WTC11 (cell line): ENCODE results near the gene INHA.

ENCODE experiments used
- FOXP1 ChIP-seq: sonication (generic); formaldehyde crosslinking; IDR thresholded peaks from 2 replicates; pipeline ENCODE4 v1.8.0; 2022; ENCODE audit warnings: missing genetic modification reagents, mild to moderate bottlenecking, moderate library complexity, borderline replicate concordance
- GABPB1 ChIP-seq: sonication (generic); formaldehyde crosslinking; IDR thresholded peaks from 2 replicates; pipeline ENCODE4 v1.8.1; 2023; ENCODE audit warnings: mild to moderate bottlenecking, missing genetic modification reagents
- RELA ChIP-seq: sonication (generic); formaldehyde crosslinking; IDR thresholded peaks from 2 replicates; pipeline ENCODE4 v1.8.1; 2022; ENCODE audit warnings: missing genetic modification reagents, mild to moderate bottlenecking, borderline replicate concordance
- ZNF416 ChIP-seq: fragments of 250-450 bp; sonication (Bioruptor Pico); IDR thresholded peaks from 2 replicates; pipeline ENCODE4 v1.9.0; 2021; ENCODE audit warnings: mild to moderate bottlenecking, inconsistent platforms
- TF ChIP-seq, protein P1 (sequence below): sonication (generic); formaldehyde crosslinking; conservative IDR thresholded peaks from 2 replicates; pipeline ENCODE4 v1.8.1; 2022; ENCODE audit warnings: mild to moderate bottlenecking, missing genetic modification reagents
- TF ChIP-seq, protein P2 (sequence below): fragments of 200-600 bp; IDR thresholded peaks from 2 replicates; pipeline ENCODE4 v1.8.0; 2022; ENCODE audit warnings: antibody characterized with exemption
- TF ChIP-seq, protein P3 (sequence below): sonication (generic); formaldehyde crosslinking; IDR thresholded peaks from 2 replicates; pipeline ENCODE4 v1.8.1; 2022; ENCODE audit warnings: missing genetic modification reagents, borderline replicate concordance
- TF ChIP-seq, protein P4 (sequence below): sonication (generic); formaldehyde crosslinking; IDR thresholded peaks from 2 replicates; pipeline ENCODE4 v1.8.0; 2022; ENCODE audit warnings: mild to moderate bottlenecking, missing genetic modification reagents

DNA sequence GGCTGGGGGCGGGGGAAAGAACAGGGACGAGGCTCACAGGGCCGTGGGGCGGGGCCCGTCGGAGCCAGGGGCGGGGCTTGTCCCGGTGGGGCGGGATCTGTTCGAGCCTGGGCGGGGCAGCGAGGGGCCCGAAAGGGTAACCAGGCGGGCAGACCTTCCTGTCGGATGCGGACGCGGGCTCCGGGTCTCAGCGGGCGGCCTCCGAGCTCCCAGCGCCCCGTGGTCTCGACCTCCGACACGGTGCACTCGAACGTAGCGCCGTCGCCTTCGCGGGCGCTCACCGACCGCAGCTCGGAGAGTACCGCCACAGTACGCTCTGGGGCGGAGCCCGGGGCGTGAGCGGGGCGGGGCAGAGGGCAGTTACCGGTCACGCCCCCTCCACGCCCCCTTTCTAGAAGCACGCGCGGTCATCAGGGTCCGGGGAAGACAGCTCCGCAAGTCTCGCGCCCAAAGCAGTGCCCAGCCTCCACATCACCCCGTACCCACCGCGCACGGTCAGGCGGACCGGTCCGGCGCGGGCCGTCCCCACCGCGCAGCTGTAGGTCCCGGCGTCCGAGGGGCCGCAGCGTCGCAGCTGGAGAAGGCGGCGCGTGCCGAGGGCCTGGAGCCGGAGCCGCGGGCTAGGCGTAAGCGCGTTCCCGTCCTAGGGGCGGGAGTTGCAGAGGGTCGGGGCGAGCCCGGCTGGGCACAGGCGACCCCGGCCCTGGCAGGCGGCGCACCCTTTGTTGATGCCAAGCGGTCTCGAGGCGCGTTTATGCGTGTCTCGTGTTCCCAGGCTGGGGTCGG, 19.5 kb upstream of the INHA start:
- peak; percentile 67; the same call in 1 of the 2 replicates for TF ChIP-seq RELA (CRISPR knock-in tag)
- TF ChIP-seq ZNF416 (CRISPR knock-in tag) = no peak; the same call in 1 of the 2 replicates
- TF ChIP-seq GABPB1 = peak; percentile 56; the same call in 1 of the 2 replicates
- TF ChIP-seq, protein P1, sequence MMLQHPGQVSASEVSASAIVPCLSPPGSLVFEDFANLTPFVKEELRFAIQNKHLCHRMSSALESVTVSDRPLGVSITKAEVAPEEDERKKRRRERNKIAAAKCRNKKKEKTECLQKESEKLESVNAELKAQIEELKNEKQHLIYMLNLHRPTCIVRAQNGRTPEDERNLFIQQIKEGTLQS (CRISPR knock-in tag) = no peak
- TF ChIP-seq FOXP1 = peak; percentile 93
- TF ChIP-seq, protein P2, sequence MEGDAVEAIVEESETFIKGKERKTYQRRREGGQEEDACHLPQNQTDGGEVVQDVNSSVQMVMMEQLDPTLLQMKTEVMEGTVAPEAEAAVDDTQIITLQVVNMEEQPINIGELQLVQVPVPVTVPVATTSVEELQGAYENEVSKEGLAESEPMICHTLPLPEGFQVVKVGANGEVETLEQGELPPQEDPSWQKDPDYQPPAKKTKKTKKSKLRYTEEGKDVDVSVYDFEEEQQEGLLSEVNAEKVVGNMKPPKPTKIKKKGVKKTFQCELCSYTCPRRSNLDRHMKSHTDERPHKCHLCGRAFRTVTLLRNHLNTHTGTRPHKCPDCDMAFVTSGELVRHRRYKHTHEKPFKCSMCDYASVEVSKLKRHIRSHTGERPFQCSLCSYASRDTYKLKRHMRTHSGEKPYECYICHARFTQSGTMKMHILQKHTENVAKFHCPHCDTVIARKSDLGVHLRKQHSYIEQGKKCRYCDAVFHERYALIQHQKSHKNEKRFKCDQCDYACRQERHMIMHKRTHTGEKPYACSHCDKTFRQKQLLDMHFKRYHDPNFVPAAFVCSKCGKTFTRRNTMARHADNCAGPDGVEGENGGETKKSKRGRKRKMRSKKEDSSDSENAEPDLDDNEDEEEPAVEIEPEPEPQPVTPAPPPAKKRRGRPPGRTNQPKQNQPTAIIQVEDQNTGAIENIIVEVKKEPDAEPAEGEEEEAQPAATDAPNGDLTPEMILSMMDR = no peak
- TF ChIP-seq, protein P3, sequence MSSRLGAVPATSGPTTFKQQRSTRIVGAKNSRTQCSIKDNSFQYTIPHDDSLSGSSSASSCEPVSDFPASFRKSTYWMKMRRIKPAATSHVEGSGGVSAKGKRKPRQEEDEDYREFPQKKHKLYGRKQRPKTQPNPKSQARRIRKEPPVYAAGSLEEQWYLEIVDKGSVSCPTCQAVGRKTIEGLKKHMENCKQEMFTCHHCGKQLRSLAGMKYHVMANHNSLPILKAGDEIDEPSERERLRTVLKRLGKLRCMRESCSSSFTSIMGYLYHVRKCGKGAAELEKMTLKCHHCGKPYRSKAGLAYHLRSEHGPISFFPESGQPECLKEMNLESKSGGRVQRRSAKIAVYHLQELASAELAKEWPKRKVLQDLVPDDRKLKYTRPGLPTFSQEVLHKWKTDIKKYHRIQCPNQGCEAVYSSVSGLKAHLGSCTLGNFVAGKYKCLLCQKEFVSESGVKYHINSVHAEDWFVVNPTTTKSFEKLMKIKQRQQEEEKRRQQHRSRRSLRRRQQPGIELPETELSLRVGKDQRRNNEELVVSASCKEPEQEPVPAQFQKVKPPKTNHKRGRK (CRISPR knock-in tag) = no peak
- TF ChIP-seq, protein P4, sequence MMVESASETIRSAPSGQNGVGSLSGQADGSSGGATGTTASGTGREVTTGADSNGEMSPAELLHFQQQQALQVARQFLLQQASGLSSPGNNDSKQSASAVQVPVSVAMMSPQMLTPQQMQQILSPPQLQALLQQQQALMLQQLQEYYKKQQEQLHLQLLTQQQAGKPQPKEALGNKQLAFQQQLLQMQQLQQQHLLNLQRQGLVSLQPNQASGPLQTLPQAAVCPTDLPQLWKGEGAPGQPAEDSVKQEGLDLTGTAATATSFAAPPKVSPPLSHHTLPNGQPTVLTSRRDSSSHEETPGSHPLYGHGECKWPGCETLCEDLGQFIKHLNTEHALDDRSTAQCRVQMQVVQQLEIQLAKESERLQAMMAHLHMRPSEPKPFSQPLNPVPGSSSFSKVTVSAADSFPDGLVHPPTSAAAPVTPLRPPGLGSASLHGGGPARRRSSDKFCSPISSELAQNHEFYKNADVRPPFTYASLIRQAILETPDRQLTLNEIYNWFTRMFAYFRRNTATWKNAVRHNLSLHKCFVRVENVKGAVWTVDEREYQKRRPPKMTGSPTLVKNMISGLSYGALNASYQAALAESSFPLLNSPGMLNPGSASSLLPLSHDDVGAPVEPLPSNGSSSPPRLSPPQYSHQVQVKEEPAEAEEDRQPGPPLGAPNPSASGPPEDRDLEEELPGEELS (CRISPR knock-in tag) = peak; percentile 86
